Mucosa of descending colon (tissue), 3 donors: ENCODE data around the gene SPRED2. TPM values are rescaled to one million over a fixed set of nuclear protein-coding genes. Genes with fewer than 3 reads are reported as not detected.

ENCODE experiments used
- ATAC-seq: fragments of 200-7000 bp; cut with Tn5 transposase; one replicate; pipeline ENCODE4 v1.9.1; 2020; ENCODE audit warnings: mild to moderate bottlenecking, moderate library complexity
- DNase-seq, 3 donors: peaks; one replicate each; pipeline ENCODE4 v3.0.0-alpha.2; 2020
- H3K36me3 ChIP-seq: fragments of 200-600 bp; one replicate; pipeline ENCODE4 v1.8.0; 2021; ENCODE audit warnings: low read depth, mild to moderate bottlenecking
- H3K4me1 ChIP-seq: fragments of 200-600 bp; one replicate; pipeline ENCODE4 v1.8.0; 2021; ENCODE audit warnings: low read depth, mild to moderate bottlenecking
- H3K4me3 ChIP-seq: fragments of 200-600 bp; one replicate; pipeline ENCODE4 v1.8.0; 2021; ENCODE audit warnings: mild to moderate bottlenecking
- H3K9me3 ChIP-seq: fragments of 200-600 bp; one replicate; pipeline ENCODE4 v1.8.0; 2021; ENCODE audit warnings: mild to moderate bottlenecking
- CTCF ChIP-seq: fragments of 200-600 bp; IDR thresholded peaks from one replicate; pipeline ENCODE4 v1.8.0; 2022; ENCODE audit warnings: antibody characterized with exemption, mild to moderate bottlenecking
- intact Hi-C, 2 donors: fragments of 100-400 bp; cut with DNase I in 1 of 2; cut with micrococcal nuclease in 1 of 2; formaldehyde crosslinking; loops; one replicate each; pipeline versions ENCODE4 v1.11.0 to v1.11.1; 2022; cut with DNase I, micrococcal nuclease
- total RNA-seq, 3 donors: library from RNA; stranded (reverse); fragmentation: NEBNext Ultra II Directional in 2 of 3; extraction: Animal tissue kit (Norgen Biotek cat#: 25700) in 2 of 3; gene quantifications; one replicate each; pipeline versions ENCODE4 v1.2.1 to v1.2.4, GENCODE V29; 2021 to 2023
- donor health status: DM: no; HTN: no; CAD: no; lungs with moderate emphysema.
- donor health status: DM: no; HTN: no; CAD: no.
- donor health status: DM: no; HTN: yes; CAD: no.

SPRED2 gene
- total RNA-seq, 3 donors from 2014 or later, result 38.1 to 65.0 (median 43.4) TPM

- Histone ChIP-seq H3K4me1 (no peaks in the 10 kb centered on the region), H3K9me3 (no peaks in the 10 kb centered on the region), H3K4me3 (no peak overlapping the region), H3K36me3 (no peaks in the 10 kb centered on the region)
- no peak for DNase-seq
- intact Hi-C loops, result no loop called here
- ATAC-seq, result no peak
- TF ChIP-seq CTCF, result no peak
These were observed 44.4 kb upstream of the SPRED2 start for GRCh38 chr2:65476778-65477177.

GRCh38 chr2:65475000-65475399 lies 42.6 kb upstream of the SPRED2 start:
- H3K4me3 ChIP-seq, result no peak overlapping the region
- ATAC-seq, result no peak
- H3K9me3 ChIP-seq, result no peaks in the 10 kb centered on the region
- TF ChIP-seq CTCF, result no peak
- H3K4me1 ChIP-seq, result no peaks in the 10 kb centered on the region
- no peaks in the 10 kb centered on the region for H3K36me3 ChIP-seq
- no peak for DNase-seq
- intact Hi-C loops, result no loop called here

GRCh38 chr2:65473045-65473444 lies 40.6 kb upstream of the SPRED2 start:
- no peaks in the 10 kb centered on the region for H3K4me1 ChIP-seq
- DNase-seq (no peak), ATAC-seq (no peak)
- TF ChIP-seq CTCF, result no peak
- no peaks in the 10 kb centered on the region for H3K36me3 ChIP-seq
- H3K4me3 ChIP-seq, result no peak overlapping the region
- intact Hi-C loops, result no loop called here
- H3K9me3 ChIP-seq, result no peaks in the 10 kb centered on the region

- H3K4me1 ChIP-seq, result no peaks in the 10 kb centered on the region
- intact Hi-C loops, result no loop called here
- no peaks in the 10 kb centered on the region for H3K9me3 ChIP-seq
These were observed 39.0 kb upstream of the SPRED2 start for GRCh38 chr2:65471409-65471808.

GRCh38 chr2:65466551-65466950 lies 34.2 kb upstream of the SPRED2 start:
- TF ChIP-seq CTCF, result no peak

More at GRCh38 chr2:65471409-65471808, 39.0 kb upstream of the SPRED2 start:
- TF ChIP-seq CTCF, result no peak
- DNase-seq (no peak), ATAC-seq (no peak)
- Histone ChIP-seq H3K36me3 (no peaks in the 10 kb centered on the region), H3K4me3 (no peak overlapping the region)

GRCh38 chr2:65465857-65466256 lies 33.5 kb upstream of the SPRED2 start:
- Histone ChIP-seq H3K4me3 (no peak overlapping the region), H3K9me3 (no peaks in the 10 kb centered on the region), H3K36me3 (no peaks in the 10 kb centered on the region), H3K4me1 (no peaks in the 10 kb centered on the region)
- no peak for DNase-seq
- no peak for ATAC-seq
- intact Hi-C loops, result no loop called here
- no peak for TF ChIP-seq CTCF

More at GRCh38 chr2:65466551-65466950, 34.2 kb upstream of the SPRED2 start:
- no peaks in the 10 kb centered on the region for H3K9me3 ChIP-seq
- no peaks in the 10 kb centered on the region for H3K4me1 ChIP-seq
- no peak for ATAC-seq
- no peaks in the 10 kb centered on the region for H3K36me3 ChIP-seq
- DNase-seq, result no peak
- intact Hi-C loops, result no loop called here
- no peak overlapping the region for H3K4me3 ChIP-seq
